Fibroblast of skin of left quadriceps (primary cell): ENCODE data around the gene GIMAP2.
"Not testable (repeated sequence)": the region's sequence is repeated elsewhere in the genome, so short reads cannot be mapped to it uniquely, and the experiment has no call there.

Experiments
- DNase-seq, 2 experiments: peaks; one replicate each; pipeline ENCODE4 v3.0.0-alpha.2; 2013; ENCODE audit warnings: low read depth in 2 of 2

The GIMAP2 gene

GRCh38 chr7:150676854-150677253, 8.7 kb upstream of the GIMAP2 start:
- not testable (repeated sequence) for DNase-seq

GRCh38 chr7:150678601-150679000, 6.9 kb upstream of the GIMAP2 start:
- DNase-seq: not testable (repeated sequence)

GRCh38 chr7:150680364-150680763, 5.1 kb upstream of the GIMAP2 start:
- DNase-seq: not testable (repeated sequence)

DNA sequence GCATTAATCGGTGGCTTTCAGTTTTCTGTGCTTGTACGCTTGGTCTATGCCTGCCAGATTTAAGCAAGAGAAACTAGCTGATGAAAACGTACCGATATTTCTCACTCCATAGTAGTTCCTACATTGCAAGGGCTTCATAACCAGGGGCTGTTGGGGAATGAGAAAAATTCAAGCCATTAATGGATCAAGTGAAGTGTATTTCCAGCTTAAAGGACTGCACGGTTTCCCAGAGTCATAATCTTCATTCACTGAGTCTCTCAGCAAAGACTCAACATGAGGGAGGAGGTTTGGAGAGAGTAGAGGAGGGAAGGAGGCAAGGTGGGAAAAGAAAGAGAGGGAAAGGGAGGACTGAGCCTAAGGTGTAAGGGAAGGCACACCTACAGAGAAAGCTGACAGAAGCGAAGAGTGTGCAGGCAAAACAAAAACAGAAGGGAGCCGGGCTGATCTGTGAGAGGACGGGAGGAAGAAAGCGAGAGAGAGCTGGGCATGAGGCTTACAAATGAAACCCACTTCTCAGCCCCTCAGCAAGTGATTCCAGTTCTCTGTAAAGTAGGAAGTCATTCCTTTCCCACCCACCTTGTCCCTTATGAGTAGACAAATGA, 625 bp downstream of the GIMAP2 start:
- DNase-seq: no peak

DNA sequence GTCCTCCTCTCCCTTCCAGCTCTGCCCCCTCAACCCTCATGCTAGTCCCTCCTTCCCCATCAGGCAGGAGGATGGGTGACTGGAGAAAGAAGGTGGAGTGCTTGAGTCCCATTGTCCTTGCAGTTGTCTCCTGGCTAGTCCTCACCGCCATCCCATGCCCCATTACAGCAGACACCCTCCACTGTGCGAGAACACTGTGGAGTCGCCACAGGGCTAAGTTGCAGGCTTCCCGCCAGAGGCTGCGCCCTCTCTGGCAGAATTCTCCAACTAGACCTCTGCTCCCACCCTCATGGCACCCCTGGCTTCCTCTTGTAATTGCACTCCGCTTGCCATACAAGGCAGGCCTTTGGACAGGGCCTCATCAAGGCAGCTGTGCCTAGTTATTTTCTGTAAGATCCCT, 3.1 kb downstream of the GIMAP2 start:
- DNase-seq: no peak

GRCh38 chr7:150695654-150696053, 10.1 kb downstream of the GIMAP2 start:
- DNase-seq: no peak

- DNase-seq: no peak
These were observed 17.7 kb downstream of the GIMAP2 start for GRCh38 chr7:150703209-150703608.

DNA sequence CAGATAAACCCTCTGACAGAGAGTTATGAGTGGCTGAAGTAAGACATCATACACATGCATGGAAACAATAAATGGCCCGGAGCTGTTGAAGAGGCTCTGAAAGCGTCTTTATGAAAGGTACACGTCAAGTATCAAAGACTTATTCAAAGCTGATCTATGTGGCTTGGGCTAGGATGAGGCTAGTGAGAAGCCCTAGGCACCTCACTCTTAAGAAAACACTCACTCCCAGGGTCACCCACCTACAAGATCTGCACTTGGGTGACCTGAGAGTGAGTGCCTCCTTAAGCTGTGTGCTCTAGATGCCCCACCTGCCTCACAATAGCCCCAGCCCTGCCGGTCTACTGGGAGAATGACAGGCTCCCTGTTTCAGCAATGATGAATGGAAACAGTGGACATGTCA, 29.8 kb downstream of the GIMAP2 start:
- DNase-seq: no peak

DNA sequence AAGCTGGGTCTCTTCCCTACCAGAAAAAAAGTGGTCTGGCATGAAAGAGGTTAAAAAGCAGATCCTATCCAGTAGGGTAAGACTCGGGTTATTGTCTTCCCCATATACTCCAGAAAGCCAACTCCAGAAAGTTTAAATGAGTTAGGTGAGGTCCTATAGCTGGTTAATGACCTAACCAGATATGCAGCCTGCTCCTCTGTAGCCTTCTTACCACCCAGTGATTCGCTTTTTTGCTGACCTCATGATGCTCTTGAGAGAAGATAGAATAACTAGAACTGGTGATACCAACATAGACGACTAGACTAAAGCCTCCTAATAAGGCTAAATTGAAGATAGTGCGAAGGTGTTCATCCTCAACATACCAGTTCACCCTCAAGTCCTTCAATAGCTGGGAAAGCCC, 30.2 kb downstream of the GIMAP2 start:
- DNase-seq: no peak

DNA sequence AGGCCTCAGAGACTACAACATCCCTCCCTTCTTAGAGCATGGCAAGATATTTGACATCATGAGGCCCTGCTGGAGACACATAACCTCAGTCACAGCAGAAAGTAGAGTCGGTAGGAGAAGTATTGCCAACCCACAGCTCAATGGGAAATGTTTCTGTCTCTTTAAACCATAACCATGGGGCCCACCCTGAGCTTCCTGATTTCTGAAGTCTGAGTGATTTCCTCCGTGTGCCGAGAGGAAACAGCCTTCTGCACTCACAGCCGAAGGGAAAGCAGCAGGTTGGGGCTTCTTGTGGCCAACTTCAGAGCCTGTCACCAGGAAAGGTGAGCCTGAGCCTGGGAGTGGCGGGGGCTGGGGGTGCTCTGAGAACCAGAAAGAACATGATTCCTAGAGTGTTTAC, 30.9 kb downstream of the GIMAP2 start, which contains the start of gene GIMAP1:
Gene GIMAP1, plus strand, starts transcription at position 246 of the 400 bp plus-strand sequence. CDS start 2,435 bp downstream, outside the sequence.
- DNase-seq: no peak

DNA sequence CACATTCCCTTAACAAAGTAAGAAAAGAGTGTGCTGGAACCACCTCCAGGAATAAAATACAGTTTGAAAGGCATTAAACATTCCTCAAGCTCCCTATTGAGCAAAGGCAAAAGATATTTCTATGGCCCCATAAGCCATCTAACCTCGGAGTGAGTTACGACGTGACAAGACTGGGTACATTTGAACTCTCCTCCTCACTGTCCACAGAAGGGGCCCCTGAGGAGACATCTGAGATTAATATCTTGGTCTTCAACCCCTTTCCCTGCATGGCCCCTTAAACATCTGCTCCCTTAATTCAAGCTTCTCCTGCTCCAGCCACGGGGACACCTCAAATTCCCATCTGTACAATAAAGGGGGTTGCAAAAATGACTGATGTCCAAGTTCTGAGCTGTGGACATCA, 31.4 kb downstream of the GIMAP2 start:
- no peak for DNase-seq

- no peak for DNase-seq
These were observed 32.4 kb downstream of the GIMAP2 start for GRCh38 chr7:150717814-150718420.

GRCh38 chr7:150719436-150719835, 33.9 kb downstream of the GIMAP2 start:
- no peak for DNase-seq

DNA sequence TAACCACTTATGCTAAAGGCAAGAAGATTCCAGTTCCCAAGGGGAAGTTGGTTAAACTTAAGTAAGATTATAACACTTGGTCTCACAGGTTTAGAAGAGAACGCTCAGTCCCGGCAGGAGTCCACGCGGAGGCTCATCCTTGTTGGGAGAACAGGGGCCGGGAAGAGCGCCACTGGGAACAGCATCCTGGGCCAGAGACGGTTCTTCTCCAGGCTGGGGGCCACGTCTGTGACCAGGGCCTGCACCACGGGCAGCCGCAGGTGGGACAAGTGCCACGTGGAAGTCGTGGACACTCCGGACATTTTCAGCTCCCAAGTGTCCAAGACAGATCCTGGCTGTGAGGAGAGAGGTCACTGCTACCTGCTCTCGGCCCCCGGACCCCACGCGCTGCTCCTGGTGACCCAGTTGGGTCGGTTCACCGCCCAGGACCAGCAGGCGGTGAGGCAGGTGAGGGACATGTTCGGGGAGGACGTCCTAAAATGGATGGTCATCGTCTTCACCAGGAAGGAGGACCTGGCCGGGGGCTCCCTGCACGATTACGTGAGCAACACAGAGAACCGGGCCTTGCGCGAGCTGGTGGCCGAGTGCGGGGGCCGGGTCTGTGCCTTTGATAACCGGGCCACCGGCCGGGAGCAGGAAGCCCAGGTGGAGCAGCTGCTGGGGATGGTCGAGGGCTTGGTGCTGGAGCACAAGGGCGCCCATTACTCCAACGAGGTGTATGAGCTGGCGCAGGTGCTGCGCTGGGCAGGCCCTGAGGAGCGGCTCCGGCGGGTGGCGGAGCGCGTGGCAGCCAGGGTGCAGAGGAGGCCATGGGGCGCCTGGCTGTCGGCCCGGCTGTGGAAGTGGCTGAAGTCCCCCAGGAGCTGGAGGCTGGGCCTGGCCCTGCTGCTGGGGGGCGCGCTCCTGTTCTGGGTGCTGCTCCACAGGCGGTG, 34.7 kb downstream of the GIMAP2 start:
- no peak for DNase-seq

DNA sequence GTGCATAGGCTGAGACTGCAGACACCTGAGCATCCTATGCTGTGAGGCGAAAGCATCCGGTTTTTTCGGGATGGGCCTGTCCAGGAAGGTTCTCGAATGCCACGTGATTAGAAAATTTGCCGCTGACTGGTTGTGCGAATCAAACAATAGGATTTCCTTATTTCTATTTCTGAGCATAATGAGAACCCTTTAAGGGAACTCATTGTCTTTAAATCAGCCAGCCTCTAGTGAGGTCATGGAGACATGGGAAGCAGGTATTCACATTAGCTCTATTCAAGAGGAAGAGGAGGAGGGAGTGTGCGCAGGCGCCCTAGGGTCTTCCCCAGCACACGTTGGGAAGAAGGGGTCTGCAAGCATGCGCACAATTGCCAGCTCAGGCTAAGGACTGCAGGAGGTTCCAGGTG, 36.5 kb downstream of the GIMAP2 start:
- no peak for DNase-seq

GRCh38 chr7:150722431-150722931, 37.0 kb downstream of the GIMAP2 start:
- DNase-seq: no peak

DNA sequence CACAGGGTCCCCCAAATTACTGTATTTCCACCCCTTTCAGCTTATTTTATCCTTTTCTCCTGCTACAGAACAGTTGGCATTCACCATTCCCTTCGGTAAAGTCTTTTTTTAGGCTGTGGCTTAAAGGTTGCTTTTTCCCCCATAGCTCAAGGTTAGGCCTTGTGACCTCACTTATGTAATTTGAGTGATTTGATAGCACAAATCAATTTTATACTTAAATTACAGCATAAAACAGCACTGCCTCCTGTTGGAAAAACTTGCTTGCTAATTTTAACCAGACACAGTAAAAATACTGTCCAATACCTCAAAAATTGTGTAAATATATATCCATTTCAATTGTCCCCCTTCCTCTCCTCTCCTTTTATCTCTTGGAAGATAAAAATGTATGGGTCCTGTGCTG, 38.0 kb downstream of the GIMAP2 start:
- no peak for DNase-seq

- no peak for DNase-seq
These were observed 41.9 kb downstream of the GIMAP2 start for GRCh38 chr7:150727381-150727780.

DNA sequence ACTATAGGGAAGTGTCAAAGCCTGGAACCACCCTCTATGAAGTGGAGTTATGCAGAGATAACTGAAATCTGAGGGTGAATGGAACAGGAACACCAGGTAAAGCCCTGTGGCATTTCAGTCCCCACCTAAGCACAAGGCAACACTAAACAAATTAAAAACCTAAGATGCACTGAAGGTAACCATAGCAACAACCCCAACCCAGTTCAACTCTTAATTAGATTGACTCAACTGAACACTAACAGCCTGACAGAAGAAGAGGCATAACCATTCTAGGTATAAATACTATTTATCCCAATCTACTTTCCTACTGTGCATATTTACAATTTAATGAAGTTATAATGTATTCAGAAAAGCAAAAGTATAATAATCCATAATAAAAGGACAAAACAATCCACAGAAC, 42.5 kb downstream of the GIMAP2 start:
- no peak for DNase-seq

DNA sequence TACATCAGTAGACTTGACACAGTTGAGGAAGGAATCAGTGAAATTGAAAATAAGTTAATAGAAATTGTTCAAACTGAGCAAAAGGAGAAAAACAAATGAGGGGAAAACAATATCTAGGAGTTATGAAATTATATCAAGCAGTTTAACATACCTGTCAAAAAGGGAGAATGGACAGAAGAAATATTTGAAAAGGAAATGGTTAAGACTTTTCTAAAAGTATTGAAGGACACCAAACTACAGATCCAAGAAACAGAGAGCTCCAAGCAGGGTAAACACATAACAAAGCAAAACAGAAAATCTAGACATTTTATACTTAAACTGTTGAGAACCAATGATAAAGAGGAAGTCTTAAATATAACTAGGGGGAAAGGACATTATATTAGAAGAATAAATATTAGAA, 43.1 kb downstream of the GIMAP2 start:
- no peak for DNase-seq

- no peak for DNase-seq
These were observed 46.4 kb downstream of the GIMAP2 start for GRCh38 chr7:150731916-150732315.

GRCh38 chr7:150732786-150733481, 47.4 kb downstream of the GIMAP2 start:
- no peak for DNase-seq
